MM.1S (cell line): ENCODE measurements around the gene LIPG.

Experiments
- DNase-seq: peaks from one replicate; pipeline ENCODE4 v3.0.0-alpha.2; 2015
- H2AFZ ChIP-seq: fragments of 300-600 bp; sonication (generic); 2 replicates; pipeline ENCODE4 v1.6.0; 2016; ENCODE audit warnings: antibody characterized with exemption, low read length
- H3F3A ChIP-seq: fragments of 300-600 bp; sonication (generic); 2 replicates; pipeline ENCODE4 v1.6.1; 2016; ENCODE audit warnings: mild to moderate bottlenecking, antibody characterized with exemption, low read length, moderate library complexity, mixed read lengths; ENCODE audit not compliant: insufficient read depth
- H3K27ac ChIP-seq: fragments of 300-600 bp; sonication (generic); 2 replicates; pipeline ENCODE4 v1.5.1; 2016; ENCODE audit warnings: mild to moderate bottlenecking, low read length
- H3K27me3 ChIP-seq: fragments of 300-600 bp; sonication (generic); replicated peaks from 2 replicates; pipeline ENCODE4 v1.6.0; 2016; ENCODE audit warnings: low read length; ENCODE audit not compliant: insufficient read depth
- H3K36me3 ChIP-seq: fragments of 300-600 bp; sonication (generic); replicated peaks from 2 replicates; pipeline ENCODE4 v1.6.1; 2016; ENCODE audit warnings: mild to moderate bottlenecking, low read length, mixed read lengths; ENCODE audit not compliant: insufficient read depth
- H3K4me1 ChIP-seq: fragments of 300-600 bp; sonication (generic); 2 replicates; pipeline ENCODE4 v1.6.1; 2016; ENCODE audit warnings: low read length, mixed read lengths
- H3K4me2 ChIP-seq: fragments of 300-600 bp; sonication (generic); 2 replicates; pipeline ENCODE4 v1.6.0; 2016; ENCODE audit warnings: low read depth, low read length
- H3K4me3 ChIP-seq: fragments of 300-600 bp; sonication (generic); 2 replicates; pipeline ENCODE4 v1.5.1; 2016; ENCODE audit warnings: low read length, mixed read lengths
- H3K79me2 ChIP-seq: fragments of 300-600 bp; sonication (generic); 2 replicates; pipeline ENCODE4 v1.6.1; 2016; ENCODE audit warnings: mixed run types, low read length, mixed read lengths
- H3K9ac ChIP-seq: fragments of 300-600 bp; sonication (generic); 2 replicates; pipeline ENCODE4 v1.6.1; 2016; ENCODE audit warnings: low read length, mixed read lengths
- H3K9me2 ChIP-seq: fragments of 300-600 bp; sonication (generic); replicated peaks from 2 replicates; pipeline ENCODE4 v1.6.1; 2016; ENCODE audit warnings: mild to moderate bottlenecking, low read length, mixed read lengths; ENCODE audit not compliant: insufficient read depth
- H3K9me3 ChIP-seq: fragments of 300-600 bp; sonication (generic); replicated peaks from 2 replicates; pipeline ENCODE4 v1.6.1; 2016; ENCODE audit warnings: mild to moderate bottlenecking, low read length, mixed read lengths; ENCODE audit not compliant: insufficient read depth
- H4K20me1 ChIP-seq: fragments of 300-600 bp; sonication (generic); 2 replicates; pipeline ENCODE4 v1.6.1; 2016; ENCODE audit warnings: mild to moderate bottlenecking, low read length, moderate library complexity, mixed read lengths; ENCODE audit not compliant: insufficient read depth
- EZH2 ChIP-seq: fragments of 300-600 bp; sonication (generic); optimal IDR thresholded peaks from 2 replicates; pipeline ENCODE3; 2017; ENCODE audit warnings: low read depth, mild to moderate bottlenecking, antibody characterized with exemption, low read length, mixed read lengths
- EZH2phosphoT487 ChIP-seq: fragments of 300-600 bp; sonication (generic); IDR thresholded peaks from 2 replicates; pipeline ENCODE4 v1.6.1; 2018; ENCODE audit warnings: antibody characterized with exemption, low read length
- TF ChIP-seq, protein P1 (sequence below): fragments of 300-600 bp; sonication (generic); IDR thresholded peaks from 2 replicates; pipeline ENCODE4 v1.5.1; 2016; ENCODE audit warnings: antibody characterized with exemption, low read length, mixed read lengths

LIPG gene

DNA sequence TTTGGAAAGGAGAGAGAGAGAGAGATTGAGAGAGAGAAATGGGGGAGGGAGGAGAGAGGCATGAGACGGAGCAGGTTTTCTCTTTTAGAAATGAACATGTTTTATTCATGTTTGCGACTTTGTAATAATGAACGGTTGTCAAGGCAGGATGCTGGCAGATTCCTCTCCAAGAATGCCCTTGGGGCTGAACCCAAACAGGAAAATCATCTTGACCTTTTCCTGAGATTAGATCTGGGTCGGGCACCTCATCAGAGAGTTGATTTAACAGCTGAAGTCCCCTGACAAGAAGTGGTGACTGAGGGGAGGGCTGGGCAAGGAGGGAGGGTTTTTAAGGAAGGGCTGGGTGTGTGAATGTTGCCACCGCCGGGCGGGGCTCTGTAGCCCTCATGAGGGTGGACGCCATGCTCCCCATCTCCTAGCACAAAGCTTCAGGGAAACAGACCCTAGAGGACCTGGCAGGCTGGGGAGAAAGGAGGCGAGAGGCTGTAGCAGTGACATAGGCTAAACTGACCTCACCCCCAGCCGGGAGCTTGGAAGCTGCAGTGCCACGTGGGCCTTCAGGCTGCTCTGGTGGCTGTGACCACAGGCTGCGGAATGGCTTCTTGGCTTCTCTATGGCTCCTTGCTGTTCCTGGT is 60.0 kb downstream of the LIPG start:
- Histone ChIP-seq H3F3A (no peaks in the 10 kb centered on the region), H3K4me1 (no peaks in the 10 kb centered on the region), H3K79me2 (no peaks in the 10 kb centered on the region), H3K9ac (no peak overlapping the region), H3K9me3 (no peaks in the 10 kb centered on the region), H3K9me2 (no peaks in the 10 kb centered on the region), H4K20me1 (no peaks in the 10 kb centered on the region), H3K36me3 (no peaks in the 10 kb centered on the region), H3K27me3 (no peaks in the 10 kb centered on the region), H3K27ac (no peak overlapping the region), H3K4me2 (no peak overlapping the region), H3K4me3 (no peak overlapping the region), H2AFZ (no peak overlapping the region)
- TF ChIP-seq, protein P1, sequence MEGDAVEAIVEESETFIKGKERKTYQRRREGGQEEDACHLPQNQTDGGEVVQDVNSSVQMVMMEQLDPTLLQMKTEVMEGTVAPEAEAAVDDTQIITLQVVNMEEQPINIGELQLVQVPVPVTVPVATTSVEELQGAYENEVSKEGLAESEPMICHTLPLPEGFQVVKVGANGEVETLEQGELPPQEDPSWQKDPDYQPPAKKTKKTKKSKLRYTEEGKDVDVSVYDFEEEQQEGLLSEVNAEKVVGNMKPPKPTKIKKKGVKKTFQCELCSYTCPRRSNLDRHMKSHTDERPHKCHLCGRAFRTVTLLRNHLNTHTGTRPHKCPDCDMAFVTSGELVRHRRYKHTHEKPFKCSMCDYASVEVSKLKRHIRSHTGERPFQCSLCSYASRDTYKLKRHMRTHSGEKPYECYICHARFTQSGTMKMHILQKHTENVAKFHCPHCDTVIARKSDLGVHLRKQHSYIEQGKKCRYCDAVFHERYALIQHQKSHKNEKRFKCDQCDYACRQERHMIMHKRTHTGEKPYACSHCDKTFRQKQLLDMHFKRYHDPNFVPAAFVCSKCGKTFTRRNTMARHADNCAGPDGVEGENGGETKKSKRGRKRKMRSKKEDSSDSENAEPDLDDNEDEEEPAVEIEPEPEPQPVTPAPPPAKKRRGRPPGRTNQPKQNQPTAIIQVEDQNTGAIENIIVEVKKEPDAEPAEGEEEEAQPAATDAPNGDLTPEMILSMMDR, result no peak
- TF ChIP-seq EZH2 (no peak), EZH2phosphoT487 (no peak)
- DNase-seq, result no peak

DNA sequence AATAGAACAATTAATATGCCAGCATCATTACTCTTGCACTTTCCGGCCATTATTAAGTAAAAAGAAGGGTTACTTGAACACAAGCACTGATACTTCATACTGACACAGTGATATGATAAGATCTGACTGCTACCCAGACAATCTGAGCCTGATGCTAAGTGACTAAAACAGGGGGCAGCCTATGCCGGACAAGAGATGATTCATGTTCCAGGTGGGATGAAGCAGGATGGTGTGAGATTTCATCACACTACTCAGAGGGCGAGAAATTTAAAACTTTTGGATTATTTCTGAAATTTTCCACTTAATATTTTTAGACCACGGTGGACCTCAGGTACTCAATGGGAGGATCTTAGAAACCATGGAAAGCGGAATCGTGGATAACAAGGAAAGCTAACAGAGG is 61.7 kb downstream of the LIPG start:
- H3K4me1 ChIP-seq, result no peaks in the 10 kb centered on the region
- no peak for TF ChIP-seq EZH2phosphoT487
- TF ChIP-seq EZH2, result no peak

DNA sequence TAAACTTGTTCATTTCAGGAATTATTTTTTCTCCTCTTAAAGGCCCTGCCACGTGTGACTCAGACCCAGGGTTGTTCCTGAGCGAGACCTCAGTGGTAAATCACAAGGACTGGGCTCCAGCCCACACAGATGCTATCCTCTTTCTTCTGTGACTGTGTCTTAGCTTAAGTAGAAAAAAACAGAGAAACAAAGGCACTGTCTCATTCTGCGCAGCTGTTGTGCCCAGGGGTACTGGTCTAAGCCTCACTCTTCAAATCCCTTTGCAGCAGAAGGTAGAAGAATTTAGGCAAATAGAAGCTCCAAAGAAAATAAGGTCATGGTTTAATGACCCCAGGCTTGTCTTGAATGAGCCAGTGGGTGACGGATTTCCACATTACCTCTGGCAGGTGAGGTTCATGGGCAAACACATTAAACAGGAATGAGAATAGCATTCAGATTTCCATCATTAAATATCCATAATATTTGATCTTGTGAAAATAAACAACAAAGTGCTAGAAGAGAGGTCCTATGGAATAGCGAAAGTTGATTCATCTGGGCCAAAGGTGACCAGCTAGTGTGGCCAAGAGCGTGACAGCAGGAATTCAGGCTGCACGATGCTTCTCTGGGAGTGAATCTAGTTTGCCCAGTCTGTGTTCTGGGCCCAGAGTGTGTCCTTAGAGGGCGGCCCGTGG is 63.3 kb downstream of the LIPG start:
- H2AFZ ChIP-seq, result no peak overlapping the region
- H3K36me3 ChIP-seq, result no peaks in the 10 kb centered on the region
- H3K4me2 ChIP-seq, result no peak overlapping the region
- H3K79me2 ChIP-seq, result no peaks in the 10 kb centered on the region
- no peaks in the 10 kb centered on the region for H3F3A ChIP-seq
- DNase-seq, result no peak
- H3K9me3 ChIP-seq, result no peaks in the 10 kb centered on the region
- no peak overlapping the region for H3K4me3 ChIP-seq
- TF ChIP-seq EZH2 (no peak), EZH2phosphoT487 (no peak)
- TF ChIP-seq, protein P1, result no peak
- H3K27me3 ChIP-seq, result no peaks in the 10 kb centered on the region
- no peaks in the 10 kb centered on the region for H4K20me1 ChIP-seq
- H3K4me1 ChIP-seq, result no peaks in the 10 kb centered on the region
- H3K9ac ChIP-seq, result no peak overlapping the region
- no peaks in the 10 kb centered on the region for H3K9me2 ChIP-seq
- H3K27ac ChIP-seq, result no peak overlapping the region

More for the DNA sequence above, 61.7 kb downstream of the LIPG start:
- DNase-seq, result no peak
- no peaks in the 10 kb centered on the region for H4K20me1 ChIP-seq
- H3K27me3 ChIP-seq, result no peaks in the 10 kb centered on the region
- H3K36me3 ChIP-seq, result no peaks in the 10 kb centered on the region
- no peak overlapping the region for H2AFZ ChIP-seq
- no peak overlapping the region for H3K27ac ChIP-seq
- no peak overlapping the region for H3K9ac ChIP-seq
- H3K4me2 ChIP-seq, result no peak overlapping the region
- H3F3A ChIP-seq, result no peaks in the 10 kb centered on the region
- H3K9me3 ChIP-seq, result no peaks in the 10 kb centered on the region
- H3K9me2 ChIP-seq, result no peaks in the 10 kb centered on the region
- H3K4me3 ChIP-seq, result no peak overlapping the region
- no peaks in the 10 kb centered on the region for H3K79me2 ChIP-seq
